BE2C (cell line): ENCODE results near the gene EMD.
A peak's percentile ranks its signal among the peaks of the same experiment; 100 is the strongest.

Experiments used
- DNase-seq: peaks from one replicate; pipeline ENCODE4 v3.0.0-alpha.2; 2020
- H3K27me3 ChIP-seq: fragments of 250-450 bp; sonication (Bioruptor Pico); 2 replicates; pipeline ENCODE4 v1.5.1; 2020; ENCODE audit warnings: mild to moderate bottlenecking
- H3K36me3 ChIP-seq: fragments of 250-450 bp; sonication (Bioruptor Pico); 2 replicates; pipeline ENCODE4 v1.5.1; 2020; ENCODE audit warnings: mild to moderate bottlenecking
- H3K4me1 ChIP-seq: fragments of 250-450 bp; sonication (Bioruptor Pico); 2 replicates; pipeline ENCODE4 v1.5.1; 2020
- H3K4me3 ChIP-seq: 2 replicates; pipeline ENCODE4 v1.5.1; 2011; ENCODE audit warnings: low read depth, low read length
- H3K9me3 ChIP-seq: fragments of 250-450 bp; sonication (Bioruptor Pico); 2 replicates; pipeline ENCODE4 v1.5.1; 2020
- CTCF ChIP-seq: IDR thresholded peaks from 2 replicates; pipeline ENCODE4 v1.5.1; 2012; ENCODE audit warnings: mild to moderate bottlenecking, low read depth, low read length

EMD gene

GRCh38 chrX:154403858-154404257, 24.8 kb downstream of the EMD start:
- no peak for TF ChIP-seq CTCF
- Histone ChIP-seq H3K9me3 (no peaks in the 10 kb centered on the region), H3K4me1 (no peaks in the 10 kb centered on the region), H3K36me3 (peaks cover 27% of the 10 kb centered on the region), H3K27me3 (0 out of 2 replicates have a peak, but pooled peaks cover 2% of the 10 kb centered on the region), H3K4me3 (no peak overlapping the region)
- no peak for DNase-seq

- Histone ChIP-seq H3K4me3 (no peak overlapping the region), H3K9me3 (no peaks in the 10 kb centered on the region), H3K27me3 (0 out of 2 replicates have a peak, but pooled peaks cover 2% of the 10 kb centered on the region), H3K36me3 (peaks cover 19% of the 10 kb centered on the region), H3K4me1 (no peaks in the 10 kb centered on the region)
- TF ChIP-seq CTCF: no peak
- no peak for DNase-seq
Observed at GRCh38 chrX:154404625-154405192, 25.6 kb downstream of the EMD start.

- no peak for TF ChIP-seq CTCF
- Histone ChIP-seq H3K27me3 (no peaks in the 10 kb centered on the region), H3K4me1 (no peaks in the 10 kb centered on the region; the same call in 1 of the 2 replicates), H3K9me3 (no peaks in the 10 kb centered on the region), H3K36me3 (no peaks in the 10 kb centered on the region), H3K4me3 (peak overlapping the region; percentile 22)
- no peak for DNase-seq
Observed at GRCh38 chrX:154408659-154409221, 29.6 kb downstream of the EMD start.

- Histone ChIP-seq H3K4me1 (no peaks in the 10 kb centered on the region; the same call in 1 of the 2 replicates), H3K27me3 (no peaks in the 10 kb centered on the region), H3K36me3 (no peaks in the 10 kb centered on the region), H3K4me3 (peak within 1 kb of the TSS; percentile 22), H3K9me3 (no peaks in the 10 kb centered on the region)
- TF ChIP-seq CTCF: no peak
- DNase-seq: peak; percentile 94
Observed at GRCh38 chrX:154409222-154409871, 30.3 kb downstream of the EMD start, which contains the start of gene DNASE1L1. Gene DNASE1L1 (minus strand): TSS chrX:154409254. CDS start chrX:154405568, 3,686 bp downstream.

- H3K4me3 ChIP-seq: peak overlapping the region; percentile 70
- H3K27me3 ChIP-seq: no peaks in the 10 kb centered on the region
- H3K36me3 ChIP-seq: no peaks in the 10 kb centered on the region
- no peak for TF ChIP-seq CTCF
- no peaks in the 10 kb centered on the region; the same call in 1 of the 2 replicates for H3K4me1 ChIP-seq
- DNase-seq: peak; percentile 74
- H3K9me3 ChIP-seq: no peaks in the 10 kb centered on the region
Observed at GRCh38 chrX:154411981-154412340, 32.9 kb downstream of the EMD start.

- no peaks in the 10 kb centered on the region for H3K36me3 ChIP-seq
- H3K27me3 ChIP-seq: no peaks in the 10 kb centered on the region
- peaks cover under 1% of the 10 kb centered on the region; the same call in 1 of the 2 replicates for H3K4me1 ChIP-seq
- no peak for TF ChIP-seq CTCF
- no peaks in the 10 kb centered on the region for H3K9me3 ChIP-seq
- H3K4me3 ChIP-seq: peak overlapping the region; percentile 70
- peak; percentile 35 for DNase-seq
Observed at GRCh38 chrX:154412468-154412867, 33.4 kb downstream of the EMD start.
